ENCODE results near the gene GSG1L. TPM values are rescaled to one million over a fixed set of nuclear protein-coding genes. Genes with fewer than 3 reads are reported as not detected.

Gene GSG1L
- polyA plus RNA-seq, 10 donors = 1.6 to 3.7 (median 2.5) TPM

GRCh38 chr16:27852681-27853080 lies 210.8 kb downstream of the GSG1L start:
- no peak for DNase-seq

- no peak for DNase-seq
These were observed 211.4 kb downstream of the GSG1L start for GRCh38 chr16:27852116-27852515.

DNA sequence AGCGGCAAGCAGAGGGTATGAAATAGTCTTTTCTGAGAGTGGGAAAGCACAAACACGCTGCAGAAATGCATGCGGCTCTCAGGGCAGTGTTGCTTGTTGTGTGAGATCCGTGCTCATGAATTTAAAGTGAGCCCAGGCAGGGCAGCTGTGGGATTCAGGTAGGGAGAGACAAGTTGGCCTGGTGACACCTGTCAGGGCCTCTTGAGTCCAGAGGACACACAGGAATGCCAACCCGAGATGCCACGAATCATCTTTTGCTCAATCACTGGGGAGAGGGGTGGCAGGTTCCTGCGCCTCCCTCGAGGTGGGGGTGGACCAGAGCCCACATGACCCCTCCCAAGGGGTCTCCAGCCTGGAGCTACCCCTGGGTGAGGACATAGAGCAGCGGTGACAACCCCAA lies 211.9 kb downstream of the GSG1L start:
- DNase-seq = no peak

DNA sequence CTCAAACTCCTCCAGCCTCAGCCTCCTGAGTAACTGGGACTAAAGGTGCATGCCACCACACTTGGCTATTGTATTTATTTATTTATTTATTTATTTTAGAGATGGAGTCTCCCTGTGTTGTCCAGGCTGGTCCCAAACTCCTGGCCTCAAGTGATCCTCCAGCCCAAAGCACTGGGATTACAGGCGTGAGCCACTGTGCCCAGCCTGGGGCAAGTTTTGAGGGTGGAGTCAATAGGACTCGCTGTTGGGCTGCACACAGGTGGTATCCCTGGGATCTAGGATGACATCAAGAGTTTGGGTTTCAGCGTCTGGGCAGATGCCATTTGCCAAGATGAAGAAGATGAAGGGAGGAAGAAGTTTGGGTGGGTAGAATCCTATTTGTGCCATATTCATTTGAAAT lies 213.9 kb downstream of the GSG1L start:
- DNase-seq = no peak

DNA sequence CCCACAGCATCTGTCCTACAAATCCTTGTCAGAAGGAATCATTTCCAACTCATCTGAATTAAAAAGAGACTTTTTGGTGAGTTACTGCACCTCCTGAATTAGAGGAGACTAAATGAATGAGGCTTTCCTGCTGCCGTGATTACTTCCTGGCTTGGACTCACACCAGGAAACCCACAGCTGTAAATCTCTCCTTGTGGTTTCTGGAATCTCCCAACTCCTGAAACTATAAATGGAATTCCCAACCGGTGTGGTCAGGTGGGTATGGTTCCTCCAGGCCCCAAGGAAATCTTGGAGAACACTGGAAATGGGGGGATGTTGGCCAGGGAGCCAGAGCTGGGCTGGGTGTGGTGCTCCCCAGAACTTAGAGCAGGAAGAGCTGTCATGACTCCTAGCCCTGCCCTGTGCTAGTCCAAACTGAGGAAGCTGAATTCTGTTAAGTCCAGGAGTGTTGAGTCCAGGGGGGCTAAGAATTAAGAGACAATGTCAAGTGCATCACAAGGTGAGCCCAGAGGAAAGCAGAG lies 216.4 kb downstream of the GSG1L start:
- no peak for DNase-seq

DNA sequence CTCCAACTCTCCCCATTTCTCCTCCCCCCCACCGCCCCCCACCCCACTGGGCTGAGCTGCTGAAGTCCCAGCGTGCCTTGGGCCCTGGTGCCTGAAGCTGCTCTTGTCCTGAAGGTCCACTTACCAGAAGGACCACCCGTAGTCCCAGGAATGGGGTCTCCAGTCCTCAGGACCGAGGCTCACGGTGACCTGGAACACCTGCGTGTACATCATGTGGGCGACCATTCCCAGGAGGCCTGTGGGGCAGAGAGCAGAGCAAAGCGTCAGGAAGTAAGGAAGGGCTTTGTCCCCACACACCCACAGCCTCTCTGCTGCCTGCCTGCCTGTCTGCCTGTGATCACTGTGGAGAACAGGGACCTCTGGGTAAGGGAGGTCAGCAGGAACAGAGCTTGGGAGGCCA lies 218.7 kb downstream of the GSG1L start:
- no peak for DNase-seq

- no peak for DNase-seq
These were observed 219.7 kb downstream of the GSG1L start for GRCh38 chr16:27843800-27844199.

DNA sequence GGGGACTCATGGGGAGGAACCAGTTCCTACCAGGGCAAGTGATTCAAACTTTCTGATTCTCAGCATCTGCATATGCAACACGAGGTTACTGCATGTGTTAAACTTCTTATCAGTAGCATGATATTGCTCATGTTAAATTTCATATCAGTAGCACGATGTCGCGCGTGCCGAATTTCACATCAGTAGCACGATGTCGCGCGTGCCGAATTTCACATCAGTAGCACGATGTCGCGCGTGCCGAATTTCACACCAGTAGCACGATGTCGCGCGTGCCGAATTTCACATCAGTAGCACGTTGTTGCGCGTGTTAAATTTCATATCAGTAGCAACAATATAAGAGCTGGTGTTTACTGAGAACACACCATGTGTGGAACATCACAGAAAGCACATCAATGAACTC lies 221.6 kb downstream of the GSG1L start:
- no peak for DNase-seq

- no peak for DNase-seq
These were observed 222.3 kb downstream of the GSG1L start for GRCh38 chr16:27841061-27841801.

GRCh38 chr16:27840311-27841060 lies 223.0 kb downstream of the GSG1L start:
- DNase-seq = no peak

- DNase-seq = no peak
These were observed 224.1 kb downstream of the GSG1L start for GRCh38 chr16:27839419-27839818.

DNA sequence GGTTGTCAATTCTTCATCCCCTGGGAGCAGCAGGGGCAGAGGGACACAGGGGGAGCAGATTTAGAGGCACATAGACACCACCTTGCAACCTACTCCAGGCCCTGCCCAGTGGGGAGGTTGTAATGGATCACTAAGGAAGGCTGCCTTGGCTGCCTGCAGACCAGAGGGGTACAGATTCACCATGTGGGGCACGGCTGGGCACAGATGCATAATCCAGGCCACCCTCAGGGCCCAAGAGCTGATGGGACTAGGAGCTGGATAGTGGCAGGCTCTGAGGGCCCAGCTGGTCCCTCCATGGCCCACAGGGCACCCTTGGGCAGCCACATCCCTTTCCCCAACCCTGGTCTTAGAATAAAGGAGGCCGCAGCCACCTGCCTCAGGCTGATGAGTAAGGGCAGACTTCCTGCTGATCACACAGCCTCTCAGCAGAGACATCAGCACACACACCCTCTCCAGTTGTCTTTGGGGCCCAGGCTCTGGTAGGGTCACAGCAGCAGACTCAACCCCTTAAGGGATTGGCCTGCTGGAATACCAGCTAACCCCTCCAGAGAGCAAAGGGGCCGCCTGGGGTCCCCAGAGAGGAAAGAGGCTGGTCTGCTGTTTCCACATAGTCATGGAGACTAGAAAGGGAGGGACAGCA lies 224.9 kb downstream of the GSG1L start:
- DNase-seq = no peak

DNA sequence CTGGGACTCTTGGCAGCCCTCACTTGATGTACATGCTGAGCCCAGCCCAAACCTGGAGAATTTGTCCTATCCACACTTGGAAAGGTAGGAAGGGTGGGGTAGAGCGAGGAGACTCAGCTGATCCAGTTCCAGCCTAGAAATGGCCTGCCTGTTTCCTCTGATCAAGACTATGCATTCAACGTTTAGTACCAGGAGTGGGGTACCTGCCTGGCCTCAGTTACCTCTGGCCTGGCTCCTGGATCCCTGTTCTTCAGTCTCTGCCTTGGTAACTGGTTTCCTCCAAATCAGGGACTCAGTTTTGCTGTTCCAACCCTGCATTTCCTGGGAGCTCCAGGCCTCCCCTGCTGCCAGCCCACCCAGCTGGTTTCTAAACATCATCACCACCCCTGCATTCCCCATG lies 233.5 kb downstream of the GSG1L start:
- DNase-seq = no peak

GRCh38 chr16:27828671-27829070 lies 234.8 kb downstream of the GSG1L start:
- DNase-seq = no peak

DNA sequence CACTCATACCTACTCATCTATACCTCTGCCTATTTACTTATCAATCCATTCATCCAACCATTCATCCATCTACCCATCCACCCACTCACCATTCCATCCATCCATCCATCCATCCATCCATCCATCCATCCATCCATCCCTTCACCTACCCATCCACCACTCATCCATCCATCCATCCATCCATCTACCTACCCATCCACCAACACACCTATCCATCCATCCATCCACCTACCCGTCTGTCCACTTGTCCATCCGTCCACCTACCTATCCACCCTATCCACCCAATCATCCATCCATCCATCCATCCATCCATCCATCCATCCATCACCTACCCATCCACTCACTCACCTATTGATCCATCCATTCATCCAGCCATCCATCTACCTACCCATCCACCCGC lies 235.7 kb downstream of the GSG1L start:
- DNase-seq = no peak

DNA sequence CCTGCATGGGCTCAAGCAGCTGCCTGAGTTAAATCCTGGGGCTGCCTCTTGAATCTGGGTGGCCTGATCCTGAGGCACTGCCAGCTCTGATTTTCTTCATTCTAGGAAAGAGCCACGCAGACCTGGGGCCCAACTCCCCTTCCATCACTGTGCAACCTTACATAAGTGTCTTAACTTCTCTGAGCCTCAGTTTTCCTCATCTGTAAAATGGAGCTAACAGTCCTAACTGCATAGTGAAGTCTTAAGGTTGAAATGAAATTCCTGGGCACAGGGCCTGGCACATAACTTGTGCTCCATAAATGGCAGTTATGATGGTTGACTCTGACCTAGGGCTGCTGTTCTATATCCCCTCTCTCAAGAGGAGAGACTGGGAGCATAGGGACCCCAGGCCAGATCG lies 236.6 kb downstream of the GSG1L start:
- no peak for DNase-seq

GRCh38 chr16:27826081-27826892 lies 237.2 kb downstream of the GSG1L start:
- DNase-seq = no peak

DNA sequence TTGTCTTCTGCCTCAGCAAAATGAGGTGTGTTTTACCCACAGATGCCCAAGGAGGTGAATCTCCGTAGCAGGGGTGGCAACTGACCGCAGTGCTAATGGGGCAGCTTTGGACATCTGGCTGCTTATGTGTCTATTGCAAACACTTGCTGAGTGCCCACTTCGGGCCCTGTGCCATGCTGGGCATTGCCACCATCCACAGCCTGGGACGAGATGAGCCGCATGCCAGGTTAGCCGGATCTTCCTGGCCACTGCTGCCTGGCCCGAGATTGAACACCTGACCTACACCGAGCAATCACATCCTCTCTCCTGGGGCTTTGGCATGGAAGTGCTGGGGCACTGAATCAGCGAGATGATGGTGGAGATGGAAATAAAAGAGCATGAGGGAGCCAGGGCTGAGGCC lies 238.7 kb downstream of the GSG1L start:
- DNase-seq = no peak

- no peak for DNase-seq
These were observed 239.5 kb downstream of the GSG1L start for GRCh38 chr16:27824006-27824405.

- DNase-seq = no peak
These were observed 240.1 kb downstream of the GSG1L start for GRCh38 chr16:27823421-27823820.

GRCh38 chr16:27822996-27823395 lies 240.5 kb downstream of the GSG1L start:
- no peak for DNase-seq

DNA sequence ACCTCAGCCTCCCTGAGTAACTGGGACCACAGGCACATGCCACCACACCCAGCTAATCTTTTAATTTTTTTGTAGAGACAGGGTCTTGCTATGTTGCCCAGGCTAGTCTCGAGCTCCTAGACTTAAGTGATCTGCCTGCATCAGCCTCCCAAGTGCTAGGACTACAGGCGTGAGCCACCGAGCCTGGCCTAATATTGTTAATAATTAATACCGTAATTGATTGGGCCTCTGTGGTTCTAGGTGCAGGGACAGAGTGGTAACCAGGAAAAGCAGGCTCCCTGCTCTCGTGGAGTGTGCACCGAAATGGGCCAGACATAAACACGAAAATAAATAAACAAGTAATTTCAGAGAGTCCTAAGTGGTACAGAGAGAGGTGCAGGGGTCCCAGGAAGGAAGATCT lies 241.0 kb downstream of the GSG1L start:
- DNase-seq = no peak
